DND-41 (cell line): ENCODE results near the gene PRELID3B.

Experiments used
- CTCF ChIP-seq: IDR thresholded peaks from 2 replicates; pipeline ENCODE4 v1.5.1; 2012; ENCODE audit warnings: borderline replicate concordance, low read length, moderate library complexity, mild to moderate bottlenecking; ENCODE audit not compliant: poor library complexity, severe bottlenecking; ENCODE audit errors: extremely low read depth
- EZH2 ChIP-seq: IDR thresholded peaks from 3 replicates; pipeline ENCODE4 v1.6.1; 2012; ENCODE audit warnings: borderline replicate concordance, low read depth, mild to moderate bottlenecking, moderate library complexity, low read length, inconsistent platforms; ENCODE audit not compliant: severe bottlenecking

- TF ChIP-seq CTCF (no peak), EZH2 (no peak)
Measured at GRCh38 chr20:59086923-59087322, 44.3 kb upstream of the PRELID3B start.
